Hepatocyte (in vitro differentiated cells): ENCODE measurements around the gene SPECC1. TPM values are rescaled to one million over a fixed set of nuclear protein-coding genes. Genes with fewer than 3 reads are reported as not detected.
"Not testable (repeated sequence)": the region's sequence is repeated elsewhere in the genome, so short reads cannot be mapped to it uniquely, and the experiment has no call there.

ENCODE experiments used
- DNase-seq: peaks from one replicate; pipeline ENCODE4 v3.0.0-alpha.2; 2016; ENCODE audit warnings: low spot score
- H2AFZ ChIP-seq: fragments of 200-600 bp; sonication (generic); 2 replicates; pipeline ENCODE4 v1.6.0; 2016; ENCODE audit warnings: antibody characterized with exemption, mild to moderate bottlenecking
- H3K27ac ChIP-seq: fragments of 200-600 bp; sonication (generic); 2 replicates; pipeline ENCODE4 v1.5.1; 2016; ENCODE audit warnings: mild to moderate bottlenecking
- H3K27me3 ChIP-seq: fragments of 200-600 bp; sonication (generic); 2 replicates; pipeline ENCODE4 v1.6.1; 2016
- H3K36me3 ChIP-seq: fragments of 200-600 bp; sonication (generic); replicated peaks from 2 replicates; pipeline ENCODE4 v1.5.1; 2016; ENCODE audit warnings: low read depth; ENCODE audit not compliant: insufficient read depth
- H3K4me1 ChIP-seq: fragments of 200-600 bp; sonication (generic); 2 replicates; pipeline ENCODE4 v1.5.1; 2016; ENCODE audit warnings: mild to moderate bottlenecking, moderate library complexity; ENCODE audit not compliant: insufficient read depth
- H3K4me2 ChIP-seq: fragments of 200-600 bp; sonication (generic); 2 replicates; pipeline ENCODE4 v1.6.0; 2016
- H3K4me3 ChIP-seq: fragments of 200-600 bp; sonication (generic); 2 replicates; pipeline ENCODE4 v1.5.1; 2016; ENCODE audit warnings: mild to moderate bottlenecking
- H3K79me2 ChIP-seq: fragments of 200-600 bp; sonication (generic); 2 replicates; pipeline ENCODE4 v1.6.0; 2017; ENCODE audit warnings: mild to moderate bottlenecking
- H3K9me2 ChIP-seq: fragments of 200-600 bp; sonication (generic); replicated peaks from 2 replicates; pipeline ENCODE4 v1.6.0; 2017; ENCODE audit warnings: mild to moderate bottlenecking; ENCODE audit not compliant: insufficient read depth
- H3K9me3 ChIP-seq: fragments of 200-600 bp; sonication (generic); 2 replicates; pipeline ENCODE4 v1.5.1; 2016; ENCODE audit warnings: low read depth, mild to moderate bottlenecking
- H4K20me1 ChIP-seq: fragments of 200-600 bp; sonication (generic); 2 replicates; pipeline ENCODE4 v1.6.0; 2016; ENCODE audit warnings: mild to moderate bottlenecking; ENCODE audit not compliant: insufficient read depth, poor library complexity, severe bottlenecking
- CTCF ChIP-seq: fragments of 200-600 bp; sonication (generic); IDR thresholded peaks from 2 replicates; pipeline ENCODE4 v1.5.1; 2016; ENCODE audit warnings: antibody characterized with exemption, mild to moderate bottlenecking; ENCODE audit not compliant: poor library complexity
- EZH2 ChIP-seq: fragments of 200-600 bp; sonication (generic); IDR thresholded peaks from 2 replicates; pipeline ENCODE4 v1.6.1; 2016; ENCODE audit warnings: antibody characterized with exemption, mild to moderate bottlenecking, borderline replicate concordance
- EZH2phosphoT487 ChIP-seq: fragments of 200-600 bp; sonication (generic); IDR thresholded peaks from one replicate; pipeline ENCODE4 v1.6.1; 2018; ENCODE audit warnings: antibody characterized with exemption, mild to moderate bottlenecking, low read depth, moderate library complexity; ENCODE audit not compliant: unreplicated experiment, severe bottlenecking
- WGBS: methylation state at CpG from one replicate; pipeline ENCODE4 v1.1.6; 2016; ENCODE audit warnings: low lambda C conversion rate; ENCODE audit errors: missing lambda C conversion rate; 5-methylcytosine and 5-hydroxymethylcytosine counted together
- polyA plus RNA-seq: library from polyadenylated mRNA; unstranded; fragments of >200 nt; fragmentation: Nextera tagmentation; extraction: Ambion mirVana; gene quantifications from 2 replicates; pipeline ENCODE4 v1.2.1, GENCODE V29; 2016
- total RNA-seq: library from RNA; depleted of rRNA; stranded (reverse); fragments of >200 nt; gene quantifications from 2 replicates; pipeline ENCODE4 v1.2.3, GENCODE V29; 2014

The SPECC1 gene
- total and polyA plus RNA-seq, 2 experiments from 2014 or later, result 20.4 to 57.5 TPM

DNA sequence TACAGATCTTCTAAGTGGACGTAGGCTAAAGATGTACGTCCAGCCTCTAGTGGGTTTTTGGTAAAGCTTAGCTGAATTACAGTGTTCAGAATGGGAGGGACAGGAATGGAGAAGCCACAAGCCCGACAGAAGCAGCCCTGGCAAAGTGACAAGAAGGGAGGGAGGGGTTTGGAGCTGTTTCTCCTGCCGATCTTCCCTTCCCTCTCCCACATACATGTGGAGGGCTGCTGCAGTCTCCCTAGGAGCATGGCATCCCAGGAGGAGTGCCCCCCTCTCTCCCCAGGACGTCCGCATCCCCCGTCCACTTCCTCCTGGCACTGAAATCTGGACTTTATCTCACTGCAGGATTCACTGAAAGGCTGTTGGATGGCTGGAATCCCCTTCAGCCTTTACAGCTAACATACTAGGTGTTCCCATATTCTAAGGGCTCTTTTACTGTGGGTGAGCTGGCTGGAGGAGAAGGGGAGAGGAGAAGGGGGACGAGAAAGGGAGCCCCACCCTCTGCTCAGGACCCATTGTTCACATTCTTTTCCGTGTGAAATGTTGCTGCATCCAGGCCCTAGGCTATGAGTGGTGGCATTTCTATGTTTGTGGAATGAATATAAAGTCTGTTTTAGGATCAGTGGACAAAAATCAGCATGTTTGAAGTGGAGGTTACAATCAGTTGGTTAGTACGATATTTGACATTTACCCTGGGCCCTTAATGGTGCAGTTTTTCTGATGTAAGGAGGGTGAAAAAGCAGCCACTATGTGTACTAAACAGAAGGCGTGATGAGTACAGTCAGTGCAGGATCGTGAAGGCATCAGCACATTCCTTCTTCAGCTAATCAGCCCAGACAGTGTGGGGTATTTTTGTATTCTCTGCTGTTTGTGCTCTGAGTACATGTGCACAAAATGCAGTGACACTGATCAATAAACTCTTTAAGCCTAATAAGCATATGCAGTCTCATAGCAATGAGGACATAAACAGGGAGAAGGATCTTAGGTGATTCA lies 94.6 kb downstream of the SPECC1 start:
- DNase-seq, result peak; percentile 21
- no peak overlapping the region for H3K4me2 ChIP-seq
- WGBS, result 38% methylated on average over 12 of the region's 12 CpGs

DNA sequence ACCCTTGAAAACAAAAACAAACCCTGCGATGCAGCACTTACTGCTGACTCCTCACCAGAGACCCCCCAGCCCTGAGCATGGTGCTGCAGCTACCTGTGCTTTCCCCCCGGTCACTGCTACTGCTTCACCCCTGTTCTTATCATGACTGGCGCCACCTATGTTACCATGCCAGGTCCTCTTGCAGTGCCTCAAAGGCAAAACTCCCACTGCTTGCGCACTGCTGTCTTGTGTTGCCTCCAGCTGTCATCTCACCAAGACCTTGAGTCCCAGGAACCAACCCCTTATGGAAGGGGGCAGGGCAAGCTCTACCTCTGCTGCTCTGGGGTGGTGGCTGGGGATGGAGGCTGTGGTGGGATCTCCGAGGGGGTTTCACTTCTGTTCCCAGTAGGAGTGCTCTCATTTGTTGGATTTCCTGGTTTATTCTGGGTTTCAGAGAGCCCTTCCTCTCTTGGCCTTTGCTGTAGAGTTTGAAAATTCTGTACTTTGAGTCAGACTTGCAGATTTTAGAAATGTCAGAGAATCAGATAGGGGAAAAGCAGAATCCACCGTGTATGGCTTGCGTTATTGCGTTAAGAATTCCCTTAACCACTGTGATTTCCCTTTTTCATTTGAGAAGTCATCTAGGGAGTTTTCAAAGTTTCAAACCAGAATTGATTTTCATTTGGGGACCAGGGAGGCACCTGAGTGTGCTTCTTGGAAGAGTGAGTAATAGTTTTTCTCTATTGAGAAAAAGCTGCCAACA lies 96.6 kb downstream of the SPECC1 start:
- no peak for TF ChIP-seq CTCF
- no peak for TF ChIP-seq EZH2phosphoT487
- TF ChIP-seq EZH2, result no peak
- Histone ChIP-seq H4K20me1 (no peaks in the 10 kb centered on the region), H3K4me2 (no peak overlapping the region), H3K4me3 (no peak overlapping the region), H2AFZ (no peak overlapping the region), H3K9me2 (no peaks in the 10 kb centered on the region), H3K79me2 (no peaks in the 10 kb centered on the region), H3K27me3 (peaks cover 10% of the 10 kb centered on the region), H3K4me1 (no peaks in the 10 kb centered on the region), H3K9me3 (no peaks in the 10 kb centered on the region), H3K36me3 (no peaks in the 10 kb centered on the region), H3K27ac (no peak overlapping the region)
- WGBS, result 85% methylated on average over 8 of the region's 8 CpGs
- no peak for DNase-seq

More for the DNA sequence above, 94.6 kb downstream of the SPECC1 start:
- Histone ChIP-seq H2AFZ (no peak overlapping the region), H3K27ac (no peak overlapping the region), H4K20me1 (no peaks in the 10 kb centered on the region), H3K9me3 (no peaks in the 10 kb centered on the region), H3K79me2 (no peaks in the 10 kb centered on the region), H3K27me3 (peaks cover 10% of the 10 kb centered on the region), H3K4me1 (no peaks in the 10 kb centered on the region), H3K4me3 (no peak overlapping the region), H3K9me2 (no peaks in the 10 kb centered on the region), H3K36me3 (no peaks in the 10 kb centered on the region)
- TF ChIP-seq EZH2phosphoT487 (no peak), CTCF (no peak), EZH2 (no peak)

GRCh38 chr17:20106446-20106845 lies 97.3 kb downstream of the SPECC1 start:
- H3K36me3 ChIP-seq, H2AFZ ChIP-seq, H4K20me1 ChIP-seq, H3K4me1 ChIP-seq, H3K27ac ChIP-seq, H3K4me3 ChIP-seq, H3K4me2 ChIP-seq, H3K9me3 ChIP-seq, DNase-seq, H3K79me2 ChIP-seq, H3K9me2 ChIP-seq: not testable (repeated sequence)
- peaks cover 10% of the 10 kb centered on the region for H3K27me3 ChIP-seq

- no peak for DNase-seq
- H3K27ac ChIP-seq, result no peak overlapping the region
- 82% methylated on average over 5 of the region's 5 CpGs for WGBS
- H3K4me3 ChIP-seq, result no peak overlapping the region
- TF ChIP-seq EZH2phosphoT487 (no peak), CTCF (no peak), EZH2 (no peak)
- H2AFZ ChIP-seq, result no peak overlapping the region
- no peaks in the 10 kb centered on the region for H3K27me3 ChIP-seq
- H3K4me1 ChIP-seq, result no peaks in the 10 kb centered on the region
- H3K4me2 ChIP-seq, result no peak overlapping the region
- no peaks in the 10 kb centered on the region for H3K79me2 ChIP-seq
- no peaks in the 10 kb centered on the region for H4K20me1 ChIP-seq
- H3K9me2 ChIP-seq, result no peaks in the 10 kb centered on the region
- no peaks in the 10 kb centered on the region for H3K9me3 ChIP-seq
- H3K36me3 ChIP-seq, result no peaks in the 10 kb centered on the region
Measured at GRCh38 chr17:20109076-20109475, 99.9 kb downstream of the SPECC1 start.
